ENCODE measurements around the gene CERS5.

The CERS5 gene

GRCh38 chr12:50109319-50109718 is 57.9 kb downstream of the CERS5 start:
- no peaks in the 10 kb centered on the region for H3K36me3 ChIP-seq (replicated peaks; ENCODE audit: low read depth, low read length)
- H3K4me2 ChIP-seq (ENCODE audit: low read length) = no peak overlapping the region
- peaks cover 23% of the 10 kb centered on the region for H3K79me2 ChIP-seq (ENCODE audit: low read length)
- H3K9me3 ChIP-seq (ENCODE audit: insufficient read depth, low read length) = no peaks in the 10 kb centered on the region
- H3K4me1 ChIP-seq (ENCODE audit: low read length) = peaks cover 19% of the 10 kb centered on the region
- no peak overlapping the region for H2AFZ ChIP-seq (ENCODE audit: low read depth, low read length)
- TF ChIP-seq CTCF (IDR thresholded peaks at IDR 0.05; ENCODE audit: low read depth, low read length) (no peak), EZH2phosphoT487 (IDR thresholded peaks at IDR 0.05; ENCODE audit: low read depth) (no peak)
- H4K20me1 ChIP-seq (ENCODE audit: insufficient read depth, low read length) = no peaks in the 10 kb centered on the region
- H3K27me3 ChIP-seq (ENCODE audit: low read depth, low read length) = no peaks in the 10 kb centered on the region
- H3K9ac ChIP-seq (ENCODE audit: low read length) = no peak overlapping the region
- H3K4me3 ChIP-seq (ENCODE audit: low read length) = no peak overlapping the region
- H3K27ac ChIP-seq (ENCODE audit: low read length) = no peak overlapping the region

- Histone ChIP-seq H2AFZ (ENCODE audit: low read depth, low read length) (no peak overlapping the region), H3K79me2 (ENCODE audit: low read length) (peaks cover 6% of the 10 kb centered on the region), H3K4me1 (ENCODE audit: low read length) (peaks cover 32% of the 10 kb centered on the region), H3K27ac (ENCODE audit: low read length) (no peak overlapping the region), H3K27me3 (ENCODE audit: low read depth, low read length) (no peaks in the 10 kb centered on the region), H3K4me3 (ENCODE audit: low read length) (no peak overlapping the region), H4K20me1 (ENCODE audit: insufficient read depth, low read length) (no peaks in the 10 kb centered on the region), H3K36me3 (replicated peaks; ENCODE audit: low read depth, low read length) (no peaks in the 10 kb centered on the region), H3K9me3 (ENCODE audit: insufficient read depth, low read length) (no peaks in the 10 kb centered on the region), H3K4me2 (ENCODE audit: low read length) (no peak overlapping the region), H3K9ac (ENCODE audit: low read length) (no peak overlapping the region)
- TF ChIP-seq EZH2phosphoT487 (IDR thresholded peaks at IDR 0.05; ENCODE audit: low read depth) (no peak), CTCF (IDR thresholded peaks at IDR 0.05; ENCODE audit: low read depth, low read length) (no peak)
Measured at GRCh38 chr12:50107416-50108268, 59.5 kb downstream of the CERS5 start.

GRCh38 chr12:50106907-50107306 is 60.3 kb downstream of the CERS5 start:
- Histone ChIP-seq H3K27ac (ENCODE audit: low read length) (no peak overlapping the region), H3K4me3 (ENCODE audit: low read length) (no peak overlapping the region), H2AFZ (ENCODE audit: low read depth, low read length) (no peak overlapping the region), H3K4me1 (ENCODE audit: low read length) (peaks cover 36% of the 10 kb centered on the region), H3K9ac (ENCODE audit: low read length) (no peak overlapping the region), H3K9me3 (ENCODE audit: insufficient read depth, low read length) (no peaks in the 10 kb centered on the region), H3K79me2 (ENCODE audit: low read length) (no peaks in the 10 kb centered on the region), H3K4me2 (ENCODE audit: low read length) (no peak overlapping the region), H4K20me1 (ENCODE audit: insufficient read depth, low read length) (no peaks in the 10 kb centered on the region), H3K27me3 (ENCODE audit: low read depth, low read length) (no peaks in the 10 kb centered on the region), H3K36me3 (replicated peaks; ENCODE audit: low read depth, low read length) (no peaks in the 10 kb centered on the region)
- no peak for TF ChIP-seq CTCF (IDR thresholded peaks at IDR 0.05; ENCODE audit: low read depth, low read length)
- TF ChIP-seq EZH2phosphoT487 (IDR thresholded peaks at IDR 0.05; ENCODE audit: low read depth) = no peak

- H3K4me1 ChIP-seq (ENCODE audit: low read length) = peaks cover 33% of the 10 kb centered on the region
- H3K79me2 ChIP-seq (ENCODE audit: low read length) = no peaks in the 10 kb centered on the region
- no peak overlapping the region for H2AFZ ChIP-seq (ENCODE audit: low read depth, low read length)
- no peaks in the 10 kb centered on the region for H3K36me3 ChIP-seq (replicated peaks; ENCODE audit: low read depth, low read length)
- no peak overlapping the region for H3K9ac ChIP-seq (ENCODE audit: low read length)
- H3K27me3 ChIP-seq (ENCODE audit: low read depth, low read length) = no peaks in the 10 kb centered on the region
- H3K4me3 ChIP-seq (ENCODE audit: low read length) = no peak overlapping the region
- no peak overlapping the region for H3K27ac ChIP-seq (ENCODE audit: low read length)
- TF ChIP-seq EZH2phosphoT487 (IDR thresholded peaks at IDR 0.05; ENCODE audit: low read depth) (no peak), CTCF (IDR thresholded peaks at IDR 0.05; ENCODE audit: low read depth, low read length) (no peak)
- no peaks in the 10 kb centered on the region for H3K9me3 ChIP-seq (ENCODE audit: insufficient read depth, low read length)
- no peak overlapping the region for H3K4me2 ChIP-seq (ENCODE audit: low read length)
- H4K20me1 ChIP-seq (ENCODE audit: insufficient read depth, low read length) = no peaks in the 10 kb centered on the region
Measured at GRCh38 chr12:50105913-50106450, 61.2 kb downstream of the CERS5 start.

Measured in OCI-LY3 (cell line).